Measurements from ENCODE around the gene CTNND2.
"Not testable (repeated sequence)": the region's sequence is repeated elsewhere in the genome, so short reads cannot be mapped to it uniquely, and the experiment has no call there.

The CTNND2 gene

DNA sequence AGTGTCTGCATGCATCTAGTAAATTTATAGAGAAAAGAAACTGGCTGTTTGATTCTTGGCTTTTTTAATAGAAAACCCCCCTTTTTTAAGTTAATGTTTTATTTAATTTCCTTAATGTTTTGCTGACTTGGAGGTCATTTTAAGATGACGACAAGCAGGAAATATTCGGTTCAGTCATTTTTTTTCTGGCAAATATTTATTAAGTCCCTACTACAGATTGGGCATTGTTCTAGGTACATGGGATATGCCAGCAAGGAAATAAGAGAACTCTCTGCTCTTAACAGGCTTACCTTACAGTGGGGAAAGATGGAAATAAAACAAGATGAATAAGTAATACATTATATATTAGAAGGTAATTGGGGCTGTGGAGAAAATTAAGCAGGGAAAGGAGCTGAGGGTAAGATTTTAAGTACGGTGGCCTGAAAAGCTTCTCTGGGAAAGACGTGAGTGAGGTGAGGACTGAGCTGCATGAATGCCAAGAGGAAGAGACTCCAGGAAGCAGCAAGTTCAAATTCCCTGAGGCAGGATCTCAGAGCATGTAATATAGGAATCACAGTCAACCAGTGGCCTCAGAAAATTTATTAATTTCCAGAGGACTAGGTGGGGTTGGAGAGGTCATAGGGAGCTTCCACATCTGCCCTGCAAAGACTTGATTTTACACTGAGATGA, 827.2 kb downstream of the CTNND2 start:
- H3K36me3 ChIP-seq (ENCODE audit: insufficient read depth, low read length): no peaks in the 10 kb centered on the region
- H3K79me2 ChIP-seq (ENCODE audit: control insufficient read depth, insufficient read depth, low read length, unreplicated experiment): no peaks in the 10 kb centered on the region
- H2AFZ ChIP-seq (ENCODE audit: low read length, unreplicated experiment): no peak overlapping the region
- no peaks in the 10 kb centered on the region for H3K27me3 ChIP-seq (ENCODE audit: insufficient read depth, low read length)
- no peaks in the 10 kb centered on the region for H3K4me1 ChIP-seq (ENCODE audit: control insufficient read depth, insufficient read depth, low read length, unreplicated experiment)
- H3K27ac ChIP-seq (ENCODE audit: low read depth, low read length): no peak overlapping the region
- H3K4me3 ChIP-seq (ENCODE audit: low read depth, low read length): no peak overlapping the region

- Histone ChIP-seq H3K4me3 (ENCODE audit: low read depth, low read length) (no peak overlapping the region), H3K27me3 (ENCODE audit: insufficient read depth, low read length) (no peaks in the 10 kb centered on the region), H3K36me3 (ENCODE audit: insufficient read depth, low read length) (no peaks in the 10 kb centered on the region), H2AFZ (ENCODE audit: low read length, unreplicated experiment) (no peak overlapping the region), H3K4me1 (ENCODE audit: control insufficient read depth, insufficient read depth, low read length, unreplicated experiment) (no peaks in the 10 kb centered on the region), H3K27ac (ENCODE audit: low read depth, low read length) (no peak overlapping the region), H3K79me2 (ENCODE audit: control insufficient read depth, insufficient read depth, low read length, unreplicated experiment) (no peaks in the 10 kb centered on the region)
Measured at GRCh38 chr5:11075035-11075805, 829.0 kb downstream of the CTNND2 start.

DNA sequence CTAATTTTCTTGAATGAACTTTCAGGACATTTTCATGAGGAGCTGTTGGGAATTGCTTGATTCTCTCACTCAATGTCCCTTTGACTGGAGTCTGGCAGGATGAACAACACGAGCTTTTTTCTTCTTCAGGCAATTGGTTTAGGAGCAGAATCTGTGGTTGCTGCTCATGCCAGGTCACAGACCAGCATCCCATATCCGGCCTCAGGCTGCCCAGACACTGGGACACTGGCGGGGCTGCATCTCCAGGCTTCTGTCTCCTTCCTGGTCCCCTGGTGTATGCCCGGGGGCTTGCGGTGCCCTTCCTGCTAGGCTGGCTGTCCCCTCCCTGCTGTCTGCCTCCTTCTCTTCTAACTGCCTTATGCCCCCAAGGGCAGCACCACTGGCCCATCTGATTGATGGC, 831.7 kb downstream of the CTNND2 start:
- H2AFZ ChIP-seq (ENCODE audit: low read length, unreplicated experiment): no peak overlapping the region
- H3K36me3 ChIP-seq (ENCODE audit: insufficient read depth, low read length): no peaks in the 10 kb centered on the region
- no peaks in the 10 kb centered on the region for H3K4me1 ChIP-seq (ENCODE audit: control insufficient read depth, insufficient read depth, low read length, unreplicated experiment)
- no peaks in the 10 kb centered on the region for H3K79me2 ChIP-seq (ENCODE audit: control insufficient read depth, insufficient read depth, low read length, unreplicated experiment)
- no peaks in the 10 kb centered on the region for H3K27me3 ChIP-seq (ENCODE audit: insufficient read depth, low read length)
- H3K4me3 ChIP-seq (ENCODE audit: low read depth, low read length): no peak overlapping the region
- H3K27ac ChIP-seq (ENCODE audit: low read depth, low read length): no peak overlapping the region

- no peaks in the 10 kb centered on the region for H3K27me3 ChIP-seq (ENCODE audit: insufficient read depth, low read length)
- H3K27ac ChIP-seq (ENCODE audit: low read depth, low read length): no peak overlapping the region
- no peak overlapping the region for H3K4me3 ChIP-seq (ENCODE audit: low read depth, low read length)
- H3K79me2 ChIP-seq (ENCODE audit: control insufficient read depth, insufficient read depth, low read length, unreplicated experiment): no peaks in the 10 kb centered on the region
- no peaks in the 10 kb centered on the region for H3K4me1 ChIP-seq (ENCODE audit: control insufficient read depth, insufficient read depth, low read length, unreplicated experiment)
- H3K36me3 ChIP-seq (ENCODE audit: insufficient read depth, low read length): no peaks in the 10 kb centered on the region
- H2AFZ ChIP-seq (ENCODE audit: low read length, unreplicated experiment): no peak overlapping the region
Measured at GRCh38 chr5:11072076-11072475, 832.2 kb downstream of the CTNND2 start.

DNA sequence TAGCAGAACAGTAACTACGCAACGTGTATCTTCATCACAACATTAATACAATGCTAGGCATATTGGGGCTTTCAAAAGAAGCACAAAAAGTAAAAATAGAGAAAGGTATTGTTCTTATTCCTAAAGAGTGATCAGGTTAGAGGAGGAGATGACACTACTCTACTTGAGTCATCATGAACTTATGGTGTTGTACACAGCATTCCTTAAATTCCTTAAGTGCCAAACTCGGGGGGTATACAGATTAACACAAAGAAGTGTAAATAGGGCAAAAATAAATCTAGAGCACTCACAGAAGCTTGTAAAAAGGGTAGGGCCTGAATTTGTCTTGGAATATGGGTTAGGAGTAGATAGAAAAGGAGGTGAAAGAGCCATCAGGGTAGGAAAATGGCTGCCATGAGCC, 835.2 kb downstream of the CTNND2 start:
- H3K27ac ChIP-seq (ENCODE audit: low read depth, low read length): no peak overlapping the region
- H3K4me3 ChIP-seq (ENCODE audit: low read depth, low read length): no peak overlapping the region
- H3K27me3 ChIP-seq (ENCODE audit: insufficient read depth, low read length): no peaks in the 10 kb centered on the region
- H3K79me2 ChIP-seq (ENCODE audit: control insufficient read depth, insufficient read depth, low read length, unreplicated experiment): no peaks in the 10 kb centered on the region
- H2AFZ ChIP-seq (ENCODE audit: low read length, unreplicated experiment): no peak overlapping the region
- no peaks in the 10 kb centered on the region for H3K36me3 ChIP-seq (ENCODE audit: insufficient read depth, low read length)
- no peaks in the 10 kb centered on the region for H3K4me1 ChIP-seq (ENCODE audit: control insufficient read depth, insufficient read depth, low read length, unreplicated experiment)

DNA sequence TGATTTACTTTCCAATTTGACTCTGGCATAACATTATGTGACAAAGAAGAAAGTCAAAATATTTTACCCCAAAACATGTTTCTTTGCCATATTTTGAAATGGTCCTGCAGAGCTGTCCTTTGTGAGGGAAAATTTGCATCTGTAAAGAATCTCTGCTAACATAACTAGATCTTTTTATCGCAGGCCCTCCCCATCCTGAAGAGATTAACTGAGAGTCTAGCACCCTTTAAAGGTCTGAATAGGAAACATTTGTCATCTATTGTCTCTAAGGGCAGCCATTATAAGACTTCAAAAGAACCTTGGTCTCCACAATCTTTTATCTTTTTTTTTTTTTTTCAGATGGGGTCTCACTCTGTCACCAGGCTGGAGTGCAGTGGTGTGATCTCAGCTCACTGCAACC, 838.5 kb downstream of the CTNND2 start:
- not testable (repeated sequence) for H3K27me3 ChIP-seq (ENCODE audit: insufficient read depth, low read length); H3K4me1 ChIP-seq (ENCODE audit: control insufficient read depth, insufficient read depth, low read length, unreplicated experiment); H2AFZ ChIP-seq (ENCODE audit: low read length, unreplicated experiment); H3K36me3 ChIP-seq (ENCODE audit: insufficient read depth, low read length); H3K79me2 ChIP-seq (ENCODE audit: control insufficient read depth, insufficient read depth, low read length, unreplicated experiment); H3K4me3 ChIP-seq (ENCODE audit: low read depth, low read length); H3K27ac ChIP-seq (ENCODE audit: low read depth, low read length)

DNA sequence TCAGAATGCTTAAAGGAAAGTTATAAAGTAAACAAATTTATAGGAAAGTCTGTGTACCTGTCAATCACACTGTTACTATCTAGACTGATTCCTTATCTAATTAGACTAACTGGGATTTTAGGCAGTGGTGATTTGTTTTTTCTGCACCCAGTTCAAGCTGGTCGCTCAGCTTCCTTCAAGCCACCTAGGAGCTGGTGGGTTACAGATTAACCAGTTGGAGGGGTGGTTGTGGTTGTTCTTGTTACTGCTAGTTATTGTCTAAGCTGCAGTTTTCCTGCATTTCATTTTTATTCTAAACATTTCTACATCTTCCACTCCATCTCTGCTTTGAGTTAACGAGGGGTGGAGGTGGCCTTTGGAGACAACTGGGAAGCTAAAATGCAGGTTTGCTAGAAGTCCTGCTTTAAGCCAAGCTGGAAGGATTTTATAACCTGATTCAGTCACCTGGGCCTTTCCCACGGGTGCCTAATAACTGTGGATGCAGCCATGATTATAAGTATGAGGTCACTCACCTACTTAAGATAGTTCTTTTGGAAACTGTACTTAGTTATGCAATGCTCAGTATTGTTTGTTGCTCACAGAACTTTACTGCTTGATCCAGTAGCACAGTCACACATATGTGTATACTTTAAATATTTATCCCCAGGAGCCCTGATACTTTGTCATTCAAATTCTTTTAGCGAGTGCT, 839.3 kb downstream of the CTNND2 start:
- H3K4me3 ChIP-seq (ENCODE audit: low read depth, low read length): no peak overlapping the region
- H3K79me2 ChIP-seq (ENCODE audit: control insufficient read depth, insufficient read depth, low read length, unreplicated experiment): no peaks in the 10 kb centered on the region
- no peak overlapping the region for H2AFZ ChIP-seq (ENCODE audit: low read length, unreplicated experiment)

DNA sequence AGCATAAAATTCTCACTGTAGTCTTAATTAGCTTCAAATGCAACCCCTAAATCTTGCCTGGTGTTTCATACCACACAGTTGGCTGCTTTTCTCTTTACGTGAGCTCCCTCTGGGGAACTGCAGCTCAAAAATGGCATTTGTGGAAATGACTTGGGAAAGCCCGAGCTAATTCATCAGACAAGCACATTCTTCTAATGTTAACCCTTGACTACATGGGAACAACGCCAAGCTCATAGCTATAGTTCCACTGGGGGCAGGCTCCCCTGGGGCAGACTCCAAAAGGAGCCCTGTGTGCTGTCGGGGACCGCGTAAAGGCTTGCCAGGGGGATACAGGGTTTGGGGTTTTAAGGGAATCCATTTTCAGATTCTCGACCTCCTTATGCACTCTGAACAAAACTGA, 841.8 kb downstream of the CTNND2 start:
- H2AFZ ChIP-seq (ENCODE audit: low read length, unreplicated experiment): no peak overlapping the region
- no peak overlapping the region for H3K4me3 ChIP-seq (ENCODE audit: low read depth, low read length)
- H3K27ac ChIP-seq (ENCODE audit: low read depth, low read length): no peak overlapping the region
- no peaks in the 10 kb centered on the region for H3K79me2 ChIP-seq (ENCODE audit: control insufficient read depth, insufficient read depth, low read length, unreplicated experiment)
- H3K4me1 ChIP-seq (ENCODE audit: control insufficient read depth, insufficient read depth, low read length, unreplicated experiment): no peaks in the 10 kb centered on the region
- H3K36me3 ChIP-seq (ENCODE audit: insufficient read depth, low read length): no peaks in the 10 kb centered on the region
- H3K27me3 ChIP-seq (ENCODE audit: insufficient read depth, low read length): no peaks in the 10 kb centered on the region

More for the DNA sequence above, 839.3 kb downstream of the CTNND2 start:
- Histone ChIP-seq H3K27ac (ENCODE audit: low read depth, low read length) (no peak overlapping the region), H3K4me1 (ENCODE audit: control insufficient read depth, insufficient read depth, low read length, unreplicated experiment) (no peaks in the 10 kb centered on the region), H3K27me3 (ENCODE audit: insufficient read depth, low read length) (no peaks in the 10 kb centered on the region), H3K36me3 (ENCODE audit: insufficient read depth, low read length) (no peaks in the 10 kb centered on the region)

GRCh38 chr5:11056560-11056959, 847.7 kb downstream of the CTNND2 start:
- Histone ChIP-seq H2AFZ (ENCODE audit: low read length, unreplicated experiment) (no peak overlapping the region), H3K27ac (ENCODE audit: low read depth, low read length) (no peak overlapping the region), H3K36me3 (ENCODE audit: insufficient read depth, low read length) (no peaks in the 10 kb centered on the region)

DNA sequence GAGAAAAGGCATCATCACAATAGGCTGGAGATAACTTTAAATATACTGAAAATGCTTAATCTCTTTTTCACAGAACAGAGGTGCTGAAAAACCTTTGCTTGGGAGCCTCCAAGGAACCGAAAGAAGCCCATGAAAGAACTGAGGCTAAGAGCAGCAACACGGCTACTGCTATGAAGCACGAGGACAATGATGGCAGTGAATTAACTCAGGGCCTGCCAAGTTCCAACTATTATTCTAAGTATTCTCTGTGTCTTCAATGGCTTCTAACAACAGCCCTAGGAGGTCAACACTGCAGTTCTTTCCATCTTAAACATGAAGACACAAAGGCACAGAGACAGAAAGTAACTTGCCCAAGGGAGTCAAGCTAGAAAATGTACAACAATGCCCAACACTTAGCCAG, 850.2 kb downstream of the CTNND2 start:
- Histone ChIP-seq H3K79me2 (ENCODE audit: control insufficient read depth, insufficient read depth, low read length, unreplicated experiment) (no peaks in the 10 kb centered on the region), H3K36me3 (ENCODE audit: insufficient read depth, low read length) (no peaks in the 10 kb centered on the region), H2AFZ (ENCODE audit: low read length, unreplicated experiment) (no peak overlapping the region), H3K4me3 (ENCODE audit: low read depth, low read length) (no peak overlapping the region), H3K27me3 (ENCODE audit: insufficient read depth, low read length) (no peaks in the 10 kb centered on the region), H3K4me1 (ENCODE audit: control insufficient read depth, insufficient read depth, low read length, unreplicated experiment) (no peaks in the 10 kb centered on the region), H3K27ac (ENCODE audit: low read depth, low read length) (no peak overlapping the region)

More at GRCh38 chr5:11056560-11056959, 847.7 kb downstream of the CTNND2 start:
- Histone ChIP-seq H3K4me3 (ENCODE audit: low read depth, low read length) (no peak overlapping the region), H3K4me1 (ENCODE audit: control insufficient read depth, insufficient read depth, low read length, unreplicated experiment) (no peaks in the 10 kb centered on the region), H3K79me2 (ENCODE audit: control insufficient read depth, insufficient read depth, low read length, unreplicated experiment) (no peaks in the 10 kb centered on the region), H3K27me3 (ENCODE audit: insufficient read depth, low read length) (no peaks in the 10 kb centered on the region)
